K562 (cell line): Measurements from ENCODE around the gene LILRA5. TPM values are rescaled to one million over a fixed set of nuclear protein-coding genes. Genes with fewer than 3 reads are reported as not detected.

Experiments used
- microRNA-seq: library from miRNA; unstranded; fragments of <30 nt; microRNA quantifications from one replicate; pipeline ENCODE4, GENCODE V29; 2018; ENCODE audit warnings: borderline microRNAs expressed
- polyA plus RNA-seq, 8 experiments: library from polyadenylated mRNA; depleted of rRNA in 4 of 8; stranded (reverse) in 5 of 8; unstranded in 3 of 8; fragments of >200 nt; fragmentation: Nextera tagmentation in 2 of 8; fragmentation: Illumina TruSeq in 1 of 8; extraction: Ambion mirVana in 2 of 8; extraction: Trizol in 1 of 8; gene quantifications; 2 replicates each; pipeline versions ENCODE4 v1.2.1 to v1.2.3, GENCODE V29; 2011 to 2014; ENCODE audit warnings: inconsistent platforms in 1 of 8, missing spikeins in 1 of 8
- small RNA-seq: library from RNA; depleted of rRNA; stranded (forward); fragments of <200 nt; gene quantifications from one replicate; pipeline ENCODE3, GENCODE V24; 2014
- total RNA-seq, 7 experiments: library from RNA; depleted of rRNA in 6 of 7; stranded (reverse); fragments of >200 nt in 6 of 7; fragmentation: Illumina TruSeq in 2 of 7; extraction: Trizol in 2 of 7; gene quantifications; 2 replicates each; pipeline versions ENCODE4 v1.2.1 to v1.2.3, GENCODE V29; 2011 to 2021; ENCODE audit warnings: low replicate concordance in 1 of 7

Gene LILRA5
- total and polyA plus RNA-seq, 9 of the 15 experiments (the other 6 are each of a cell fraction or from before 2014, with no cell fraction given), result not detected

Small RNA genes within 50 kb of the gene (microRNA-seq; reads per million reads assigned to microRNA genes)
- gene MIR4752, result not detected

Small RNA genes within 50 kb of the gene (small RNA-seq; reads per million reads assigned to genes)
- gene AC245884.12, result not detected
- gene MIR4752, result not detected
- not detected for gene RNU6-1307P

Other genes starting within 250 kb of the LILRA5 start
Only the 7 nearest of the 23 such genes appear.
- not detected in 2 replicates for gene LILRB3, start 90.2 kb downstream of the LILRA5 start, total RNA-seq (2014; rRNA removed)
- gene LILRB3, start 90.2 kb downstream of the LILRA5 start, total RNA-seq (2014; rRNA removed; fragmentation: Illumina TruSeq; extraction: Trizol), result not detected in 2 replicates
- gene LILRB3, start 90.2 kb downstream of the LILRA5 start, total RNA-seq (2015; rRNA removed; fragmentation: Illumina TruSeq; extraction: Trizol), result not detected in 2 replicates
- gene LILRB3, start 90.2 kb downstream of the LILRA5 start, total RNA-seq (2021), result not detected in 2 replicates
- not detected in 2 replicates for gene LILRB3, start 90.2 kb downstream of the LILRA5 start, polyA plus RNA-seq (2011; rRNA removed)
- gene LILRB3, start 90.2 kb downstream of the LILRA5 start, polyA plus RNA-seq (2014; fragmentation: Illumina TruSeq; extraction: Trizol), result not detected in 2 replicates
- under 1 TPM in 1 of 2 experiments, not detected in 1; 0.01 TPM for gene LILRB3, start 90.2 kb downstream of the LILRA5 start, polyA plus RNA-seq (2014; fragmentation: Nextera tagmentation; extraction: Ambion mirVana)
- gene LILRB3, start 90.2 kb downstream of the LILRA5 start, polyA plus RNA-seq (2014; rRNA removed), result 0.09 TPM in 1 of 2 replicates, not detected in the other
- gene LILRA6, start 70.4 kb downstream of the LILRA5 start, total RNA-seq (2014; rRNA removed), result not detected in 2 replicates
- gene LILRA6, start 70.4 kb downstream of the LILRA5 start, total RNA-seq (2014; rRNA removed; fragmentation: Illumina TruSeq; extraction: Trizol), result not detected in 2 replicates
- gene LILRA6, start 70.4 kb downstream of the LILRA5 start, total RNA-seq (2015; rRNA removed; fragmentation: Illumina TruSeq; extraction: Trizol), result not detected in 2 replicates
- not detected in 2 replicates for gene LILRA6, start 70.4 kb downstream of the LILRA5 start, total RNA-seq (2021)
- not detected in 2 replicates for gene LILRA6, start 70.4 kb downstream of the LILRA5 start, polyA plus RNA-seq (2011; rRNA removed)
- not detected in 2 replicates for gene LILRA6, start 70.4 kb downstream of the LILRA5 start, polyA plus RNA-seq (2014; fragmentation: Illumina TruSeq; extraction: Trizol)
- gene LILRA6, start 70.4 kb downstream of the LILRA5 start, polyA plus RNA-seq (2014; fragmentation: Nextera tagmentation; extraction: Ambion mirVana), result under 1 TPM in 1 of 2 experiments, not detected in 1; 0.03 TPM
- gene LILRA6, start 70.4 kb downstream of the LILRA5 start, polyA plus RNA-seq (2014; rRNA removed), result not detected in 2 replicates
- gene LILRB5, start 55.9 kb downstream of the LILRA5 start, total RNA-seq (2014; rRNA removed), result not detected in 2 replicates
- gene LILRB5, start 55.9 kb downstream of the LILRA5 start, total RNA-seq (2014; rRNA removed; fragmentation: Illumina TruSeq; extraction: Trizol), result not detected in 2 replicates
- not detected in 2 replicates for gene LILRB5, start 55.9 kb downstream of the LILRA5 start, total RNA-seq (2015; rRNA removed; fragmentation: Illumina TruSeq; extraction: Trizol)
- gene LILRB5, start 55.9 kb downstream of the LILRA5 start, total RNA-seq (2021), result not detected in 2 replicates
- not detected in 2 replicates for gene LILRB5, start 55.9 kb downstream of the LILRA5 start, polyA plus RNA-seq (2011; rRNA removed)
- not detected in 2 replicates for gene LILRB5, start 55.9 kb downstream of the LILRA5 start, polyA plus RNA-seq (2014; fragmentation: Illumina TruSeq; extraction: Trizol)
- not detected for gene LILRB5, start 55.9 kb downstream of the LILRA5 start, polyA plus RNA-seq (2014; fragmentation: Nextera tagmentation; extraction: Ambion mirVana)
- not detected in 2 replicates for gene LILRB5, start 55.9 kb downstream of the LILRA5 start, polyA plus RNA-seq (2014; rRNA removed)
- gene LILRB2, start 32.1 kb downstream of the LILRA5 start, total RNA-seq (2014; rRNA removed), result not detected in 2 replicates
- not detected in 2 replicates for gene LILRB2, start 32.1 kb downstream of the LILRA5 start, total RNA-seq (2014; rRNA removed; fragmentation: Illumina TruSeq; extraction: Trizol)
- not detected in 2 replicates for gene LILRB2, start 32.1 kb downstream of the LILRA5 start, total RNA-seq (2015; rRNA removed; fragmentation: Illumina TruSeq; extraction: Trizol)
- not detected in 2 replicates for gene LILRB2, start 32.1 kb downstream of the LILRA5 start, total RNA-seq (2021)
- not detected in 2 replicates for gene LILRB2, start 32.1 kb downstream of the LILRA5 start, polyA plus RNA-seq (2011; rRNA removed)
- not detected in 2 replicates for gene LILRB2, start 32.1 kb downstream of the LILRA5 start, polyA plus RNA-seq (2014; fragmentation: Illumina TruSeq; extraction: Trizol)
- not detected for gene LILRB2, start 32.1 kb downstream of the LILRA5 start, polyA plus RNA-seq (2014; fragmentation: Nextera tagmentation; extraction: Ambion mirVana)
- gene LILRB2, start 32.1 kb downstream of the LILRA5 start, polyA plus RNA-seq (2014; rRNA removed), result not detected in 2 replicates
- gene LILRA4, start 26.0 kb upstream of the LILRA5 start, total RNA-seq (2014; rRNA removed), result not detected in 2 replicates
- not detected in 2 replicates for gene LILRA4, start 26.0 kb upstream of the LILRA5 start, total RNA-seq (2014; rRNA removed; fragmentation: Illumina TruSeq; extraction: Trizol)
- gene LILRA4, start 26.0 kb upstream of the LILRA5 start, total RNA-seq (2015; rRNA removed; fragmentation: Illumina TruSeq; extraction: Trizol), result not detected in 2 replicates
- gene LILRA4, start 26.0 kb upstream of the LILRA5 start, total RNA-seq (2021), result not detected in 2 replicates
- not detected in 2 replicates for gene LILRA4, start 26.0 kb upstream of the LILRA5 start, polyA plus RNA-seq (2011; rRNA removed)
- gene LILRA4, start 26.0 kb upstream of the LILRA5 start, polyA plus RNA-seq (2014; fragmentation: Illumina TruSeq; extraction: Trizol), result not detected in 2 replicates
- gene LILRA4, start 26.0 kb upstream of the LILRA5 start, polyA plus RNA-seq (2014; fragmentation: Nextera tagmentation; extraction: Ambion mirVana), result not detected
- not detected in 2 replicates for gene LILRA4, start 26.0 kb upstream of the LILRA5 start, polyA plus RNA-seq (2014; rRNA removed)
- not detected in 2 replicates for gene LAIR1, start 51.8 kb upstream of the LILRA5 start, total RNA-seq (2014; rRNA removed)
- not detected in 2 replicates for gene LAIR1, start 51.8 kb upstream of the LILRA5 start, total RNA-seq (2014; rRNA removed; fragmentation: Illumina TruSeq; extraction: Trizol)
- gene LAIR1, start 51.8 kb upstream of the LILRA5 start, total RNA-seq (2015; rRNA removed; fragmentation: Illumina TruSeq; extraction: Trizol), result 0.23 and 0.54 TPM in 2 replicates
- 0.20 and 0.24 TPM in 2 replicates for gene LAIR1, start 51.8 kb upstream of the LILRA5 start, total RNA-seq (2021)
- not detected in 2 replicates for gene LAIR1, start 51.8 kb upstream of the LILRA5 start, polyA plus RNA-seq (2011; rRNA removed)
- gene LAIR1, start 51.8 kb upstream of the LILRA5 start, polyA plus RNA-seq (2014; fragmentation: Illumina TruSeq; extraction: Trizol), result 0.12 TPM in 1 of 2 replicates, not detected in the other
- gene LAIR1, start 51.8 kb upstream of the LILRA5 start, polyA plus RNA-seq (2014; fragmentation: Nextera tagmentation; extraction: Ambion mirVana), result not detected
- gene LAIR1, start 51.8 kb upstream of the LILRA5 start, polyA plus RNA-seq (2014; rRNA removed), result 0.12 TPM in 1 of 2 replicates, not detected in the other
- gene TTYH1, start 102.3 kb upstream of the LILRA5 start, total RNA-seq (2014; rRNA removed), result not detected in 2 replicates
- not detected in 2 replicates for gene TTYH1, start 102.3 kb upstream of the LILRA5 start, total RNA-seq (2014; rRNA removed; fragmentation: Illumina TruSeq; extraction: Trizol)
- gene TTYH1, start 102.3 kb upstream of the LILRA5 start, total RNA-seq (2015; rRNA removed; fragmentation: Illumina TruSeq; extraction: Trizol), result not detected in 2 replicates
- not detected in 2 replicates for gene TTYH1, start 102.3 kb upstream of the LILRA5 start, total RNA-seq (2021)
- gene TTYH1, start 102.3 kb upstream of the LILRA5 start, polyA plus RNA-seq (2011; rRNA removed), result not detected in 2 replicates
- not detected in 2 replicates for gene TTYH1, start 102.3 kb upstream of the LILRA5 start, polyA plus RNA-seq (2014; fragmentation: Illumina TruSeq; extraction: Trizol)
- under 1 TPM in 1 of 2 experiments, not detected in 1; 0.08 TPM for gene TTYH1, start 102.3 kb upstream of the LILRA5 start, polyA plus RNA-seq (2014; fragmentation: Nextera tagmentation; extraction: Ambion mirVana)
- not detected in 2 replicates for gene TTYH1, start 102.3 kb upstream of the LILRA5 start, polyA plus RNA-seq (2014; rRNA removed)